GM19099 (cell line): ENCODE results near the gene ESYT2.

Source experiments
- POLR2A ChIP-seq: IDR thresholded peaks from 3 replicates; pipeline ENCODE4 v1.6.1; 2011; ENCODE audit warnings: low read depth; ENCODE audit not compliant: insufficient read length; ENCODE audit errors: extremely low read depth

The ESYT2 gene

GRCh38 chr7:158819571-158820203, 9.6 kb downstream of the ESYT2 start:
- TF ChIP-seq POLR2A: no peak

- no peak for TF ChIP-seq POLR2A
Measured at GRCh38 chr7:158818325-158819213, 10.7 kb downstream of the ESYT2 start.

GRCh38 chr7:158816995-158817394, 12.3 kb downstream of the ESYT2 start:
- TF ChIP-seq POLR2A: no peak

GRCh38 chr7:158816271-158816670, 13.0 kb downstream of the ESYT2 start:
- TF ChIP-seq POLR2A: no peak

GRCh38 chr7:158815800-158816128, 13.5 kb downstream of the ESYT2 start:
- no peak for TF ChIP-seq POLR2A

GRCh38 chr7:158815083-158815799, 14.1 kb downstream of the ESYT2 start:
- no peak for TF ChIP-seq POLR2A

- TF ChIP-seq POLR2A: no peak
Measured at GRCh38 chr7:158814637-158815036, 14.7 kb downstream of the ESYT2 start.

GRCh38 chr7:158812684-158813083, 16.6 kb downstream of the ESYT2 start:
- no peak for TF ChIP-seq POLR2A

- no peak for TF ChIP-seq POLR2A
Measured at GRCh38 chr7:158811894-158812293, 17.4 kb downstream of the ESYT2 start.

GRCh38 chr7:158811461-158811860, 17.8 kb downstream of the ESYT2 start:
- TF ChIP-seq POLR2A: no peak

GRCh38 chr7:158810846-158811245, 18.5 kb downstream of the ESYT2 start:
- TF ChIP-seq POLR2A: no peak

- TF ChIP-seq POLR2A: no peak
Measured at GRCh38 chr7:158809596-158809995, 19.7 kb downstream of the ESYT2 start.

GRCh38 chr7:158808126-158808525, 21.2 kb downstream of the ESYT2 start:
- TF ChIP-seq POLR2A: no peak

GRCh38 chr7:158805937-158806336, 23.4 kb downstream of the ESYT2 start:
- no peak for TF ChIP-seq POLR2A

GRCh38 chr7:158805414-158805813, 23.9 kb downstream of the ESYT2 start:
- no peak for TF ChIP-seq POLR2A

GRCh38 chr7:158804335-158804734, 25.0 kb downstream of the ESYT2 start:
- TF ChIP-seq POLR2A: no peak
